ENCODE results near the gene BOLA1.

Gene BOLA1

GRCh38 chr1:149917571-149918144 lies 18.3 kb downstream of the BOLA1 start, which contains the start of gene SV2A:
SV2A (minus strand) TSS chr1:149917844; CDS start chr1:149913840, 4,004 bp downstream.
- no peak for TF ChIP-seq CTCF (IDR thresholded peaks at IDR 0.05; ENCODE audit: borderline replicate concordance, control extremely low read depth, extremely low read depth, insufficient read depth, missing control alignments)
- peak; percentile 63 for DNase-seq (ENCODE audit: low spot score)
- in situ Hi-C loops (cut with MboI; ENCODE audit: low sequenced_read_pairs, unreplicated experiment) = no loop called here

- DNase-seq (ENCODE audit: low spot score) = no peak
- in situ Hi-C loops (cut with MboI; ENCODE audit: low sequenced_read_pairs, unreplicated experiment) = no loop called here
- no peak for TF ChIP-seq CTCF (IDR thresholded peaks at IDR 0.05; ENCODE audit: borderline replicate concordance, control extremely low read depth, extremely low read depth, insufficient read depth, missing control alignments)
These were observed 24.3 kb downstream of the BOLA1 start for GRCh38 chr1:149923626-149924025.

- DNase-seq (ENCODE audit: low spot score) = no peak
- in situ Hi-C loops (cut with MboI; ENCODE audit: low sequenced_read_pairs, unreplicated experiment) = no loop called here
- TF ChIP-seq CTCF (IDR thresholded peaks at IDR 0.05; ENCODE audit: borderline replicate concordance, control extremely low read depth, extremely low read depth, insufficient read depth, missing control alignments) = no peak
These were observed 26.0 kb downstream of the BOLA1 start for GRCh38 chr1:149925345-149925744.

GRCh38 chr1:149925751-149926150 lies 26.4 kb downstream of the BOLA1 start:
- DNase-seq (ENCODE audit: low spot score) = no peak
- in situ Hi-C loops (cut with MboI; ENCODE audit: low sequenced_read_pairs, unreplicated experiment) = no loop called here
- no peak for TF ChIP-seq CTCF (IDR thresholded peaks at IDR 0.05; ENCODE audit: borderline replicate concordance, control extremely low read depth, extremely low read depth, insufficient read depth, missing control alignments)

- no peak for TF ChIP-seq CTCF (IDR thresholded peaks at IDR 0.05; ENCODE audit: borderline replicate concordance, control extremely low read depth, extremely low read depth, insufficient read depth, missing control alignments)
- in situ Hi-C loops (cut with MboI; ENCODE audit: low sequenced_read_pairs, unreplicated experiment) = no loop called here
These were observed 26.9 kb downstream of the BOLA1 start for GRCh38 chr1:149926296-149926695.

GRCh38 chr1:149927056-149927562 lies 27.7 kb downstream of the BOLA1 start:
- TF ChIP-seq CTCF (IDR thresholded peaks at IDR 0.05; ENCODE audit: borderline replicate concordance, control extremely low read depth, extremely low read depth, insufficient read depth, missing control alignments) = no peak
- no peak for DNase-seq (ENCODE audit: low spot score)
- in situ Hi-C loops (cut with MboI; ENCODE audit: low sequenced_read_pairs, unreplicated experiment) = no loop called here

More at GRCh38 chr1:149926296-149926695, 26.9 kb downstream of the BOLA1 start:
- no peak for DNase-seq (ENCODE audit: low spot score)
